Measurements from ENCODE around the gene SORL1. TPM values are rescaled to one million over a fixed set of nuclear protein-coding genes. Genes with fewer than 3 reads are reported as not detected.

SORL1 gene
- polyA plus RNA-seq, 3 donors = 52.5 to 61.9 (median 59.4) TPM

DNA sequence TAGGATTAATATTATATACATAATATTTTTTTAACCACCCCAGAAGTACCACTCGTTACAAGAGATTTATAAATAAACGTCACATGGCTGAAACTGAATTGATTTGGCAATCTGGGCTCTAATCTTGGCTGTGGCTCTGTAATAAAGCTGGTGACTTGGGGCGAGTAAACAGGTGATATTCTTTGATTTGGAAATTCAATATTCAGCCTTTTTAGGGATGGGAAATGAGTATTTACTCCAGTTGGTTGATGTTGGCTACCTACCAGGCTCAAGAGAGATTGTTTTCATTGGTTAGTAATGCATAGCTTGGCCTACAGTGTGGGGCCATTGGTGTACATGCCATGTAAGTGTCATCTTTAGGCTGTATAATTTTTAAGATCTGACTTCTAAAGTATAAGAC lies 118.3 kb downstream of the SORL1 start:
- H3K9me3 ChIP-seq (replicated peaks in 1 of 2; ENCODE audit: control insufficient read depth in 1 of 2, insufficient read depth in 1 of 2, low read length in 2 of 2) = no peaks in the 10 kb centered on the region
- H3K4me1 ChIP-seq (ENCODE audit: control insufficient read depth in 1 of 2, insufficient read depth in 2 of 2, low read length in 2 of 2) = peaks cover 13 to 15% of the 10 kb centered on the region in 2 donors
- Mint-ChIP-seq H3K4me3 (no peak overlapping the region), H3K27me3 (ENCODE audit: low read depth in 3 of 3) (peaks cover 0 to 2% (median 2%) of the 10 kb centered on the region in 3 donors), H3K9me3 (no peaks in the 10 kb centered on the region), H3K27ac (no peak overlapping the region), H3K36me3 (peaks cover 87 to 94% of the 10 kb centered on the region in 2 donors), H3K4me1 (peaks cover 25% of the 10 kb centered on the region)
- no peak overlapping the region for H3K27ac ChIP-seq (ENCODE audit: low read depth in 1 of 2, low read length in 2 of 2)
- H3K4me3 ChIP-seq (replicated peaks in 1 of 3; ENCODE audit: low read depth in 2 of 3, low read length in 3 of 3) = no peak overlapping the region
- TF ChIP-seq, protein P1, sequence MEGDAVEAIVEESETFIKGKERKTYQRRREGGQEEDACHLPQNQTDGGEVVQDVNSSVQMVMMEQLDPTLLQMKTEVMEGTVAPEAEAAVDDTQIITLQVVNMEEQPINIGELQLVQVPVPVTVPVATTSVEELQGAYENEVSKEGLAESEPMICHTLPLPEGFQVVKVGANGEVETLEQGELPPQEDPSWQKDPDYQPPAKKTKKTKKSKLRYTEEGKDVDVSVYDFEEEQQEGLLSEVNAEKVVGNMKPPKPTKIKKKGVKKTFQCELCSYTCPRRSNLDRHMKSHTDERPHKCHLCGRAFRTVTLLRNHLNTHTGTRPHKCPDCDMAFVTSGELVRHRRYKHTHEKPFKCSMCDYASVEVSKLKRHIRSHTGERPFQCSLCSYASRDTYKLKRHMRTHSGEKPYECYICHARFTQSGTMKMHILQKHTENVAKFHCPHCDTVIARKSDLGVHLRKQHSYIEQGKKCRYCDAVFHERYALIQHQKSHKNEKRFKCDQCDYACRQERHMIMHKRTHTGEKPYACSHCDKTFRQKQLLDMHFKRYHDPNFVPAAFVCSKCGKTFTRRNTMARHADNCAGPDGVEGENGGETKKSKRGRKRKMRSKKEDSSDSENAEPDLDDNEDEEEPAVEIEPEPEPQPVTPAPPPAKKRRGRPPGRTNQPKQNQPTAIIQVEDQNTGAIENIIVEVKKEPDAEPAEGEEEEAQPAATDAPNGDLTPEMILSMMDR (IDR thresholded peaks at IDR 0.05) = no peak
- H3K27me3 ChIP-seq (ENCODE audit: control insufficient read depth in 2 of 2, insufficient read depth in 2 of 2, low read length in 2 of 2) = no peaks in the 10 kb centered on the region
- peaks cover 76% of the 10 kb centered on the region for H4K20me1 ChIP-seq (ENCODE audit: insufficient read depth, low read length)
- WGBS (ENCODE audit: insufficient coverage) = 33% methylated on average over 1 of the region's 3 CpGs
- no peak overlapping the region for H3K9ac ChIP-seq (ENCODE audit: insufficient read depth, low read length, poor library complexity, severe bottlenecking)
- no peak for DNase-seq
- no peak overlapping the region for H3K4me2 ChIP-seq (replicated peaks; ENCODE audit: extremely low read depth, low read length, poor library complexity, severe bottlenecking)
- no peak overlapping the region for H2AFZ ChIP-seq (ENCODE audit: insufficient read depth, low read depth, low read length, poor library complexity, severe bottlenecking)
- H3K79me2 ChIP-seq (ENCODE audit: insufficient read depth, low read length) = peaks cover 3% of the 10 kb centered on the region
- intact Hi-C loops (cut with micrococcal nuclease) = no loop called here
- peaks cover 73 to 91% of the 10 kb centered on the region in 2 donors for H3K36me3 ChIP-seq (replicated peaks in 1 of 2; ENCODE audit: control insufficient read depth in 1 of 2, insufficient read depth in 2 of 2, low read length in 2 of 2)

DNA sequence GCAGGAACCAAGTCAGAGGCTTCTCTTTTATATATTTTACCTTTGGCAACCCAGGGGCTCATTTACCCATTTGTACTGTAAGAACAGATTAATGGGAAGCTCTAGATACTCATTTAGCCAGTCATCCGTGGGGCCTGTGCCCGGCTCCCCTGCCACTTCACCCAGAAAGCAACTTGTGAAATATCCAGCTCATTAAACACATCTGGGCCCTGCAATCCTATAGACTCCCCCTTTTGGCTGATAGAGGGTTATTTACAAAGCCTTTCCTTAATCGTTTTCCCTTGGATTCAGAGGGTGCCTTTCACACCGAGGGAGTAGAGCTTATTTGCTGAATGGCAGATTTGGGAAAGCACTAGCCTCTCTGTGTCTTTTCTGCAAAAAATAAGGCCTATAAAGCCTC lies 119.4 kb downstream of the SORL1 start:
- peaks cover 90 to 97% of the 10 kb centered on the region in 2 donors for H3K36me3 Mint-ChIP-seq
- no peak overlapping the region for H3K27ac Mint-ChIP-seq

More for the DNA sequence above, 119.4 kb downstream of the SORL1 start:
- Histone ChIP-seq H3K4me3 (replicated peaks in 1 of 3; ENCODE audit: low read depth in 2 of 3, low read length in 3 of 3) (no peak overlapping the region), H3K4me1 (ENCODE audit: control insufficient read depth in 1 of 2, insufficient read depth in 2 of 2, low read length in 2 of 2) (peaks cover 24 to 26% of the 10 kb centered on the region in 2 donors), H2AFZ (ENCODE audit: insufficient read depth, low read depth, low read length, poor library complexity, severe bottlenecking) (no peak overlapping the region), H3K9ac (ENCODE audit: insufficient read depth, low read length, poor library complexity, severe bottlenecking) (no peak overlapping the region), H3K4me2 (replicated peaks; ENCODE audit: extremely low read depth, low read length, poor library complexity, severe bottlenecking) (no peak overlapping the region), H3K79me2 (ENCODE audit: insufficient read depth, low read length) (peaks cover 9% of the 10 kb centered on the region), H3K9me3 (replicated peaks in 1 of 2; ENCODE audit: control insufficient read depth in 1 of 2, insufficient read depth in 1 of 2, low read length in 2 of 2) (no peaks in the 10 kb centered on the region), H3K36me3 (replicated peaks in 1 of 2; ENCODE audit: control insufficient read depth in 1 of 2, insufficient read depth in 2 of 2, low read length in 2 of 2) (peaks cover 63 to 90% of the 10 kb centered on the region in 2 donors), H3K27ac (ENCODE audit: low read depth in 1 of 2, low read length in 2 of 2) (no peak overlapping the region), H4K20me1 (ENCODE audit: insufficient read depth, low read length) (peaks cover 76% of the 10 kb centered on the region), H3K27me3 (ENCODE audit: control insufficient read depth in 2 of 2, insufficient read depth in 2 of 2, low read length in 2 of 2) (no peaks in the 10 kb centered on the region)
- H3K4me3 Mint-ChIP-seq = no peak overlapping the region
- intact Hi-C loops (cut with micrococcal nuclease) = no loop called here
- no peak for DNase-seq
- TF ChIP-seq, protein P1 (IDR thresholded peaks at IDR 0.05) = no peak
- H3K9me3 Mint-ChIP-seq = no peaks in the 10 kb centered on the region
- H3K27me3 Mint-ChIP-seq (ENCODE audit: low read depth in 3 of 3) = peaks cover 0 to 2% (median 2%) of the 10 kb centered on the region in 3 donors
- peaks cover 35% of the 10 kb centered on the region for H3K4me1 Mint-ChIP-seq
- WGBS (ENCODE audit: insufficient coverage) = no CpG with 5 or more reads among the region's 4 CpGs

All from CD14-positive monocyte (primary cell).